Stimulated activated naive CD8-positive, alpha-beta T cell treated with anti-CD3 and anti-CD28 coated beads, Interleukin-15, Interleukin-2, amounts not matched to agents 100 U/mL and 50 U/mL, for 24 hours (primary cell): ENCODE data around the gene CDH4.

Experiments
- ATAC-seq: fragments of 150-1000 bp; cut with Tn5 transposase; one replicate; pipeline ENCODE4 v1.10.0; 2021
- DNase-seq: peaks from one replicate; pipeline ENCODE4 v3.0.0; 2021

The CDH4 gene

DNA sequence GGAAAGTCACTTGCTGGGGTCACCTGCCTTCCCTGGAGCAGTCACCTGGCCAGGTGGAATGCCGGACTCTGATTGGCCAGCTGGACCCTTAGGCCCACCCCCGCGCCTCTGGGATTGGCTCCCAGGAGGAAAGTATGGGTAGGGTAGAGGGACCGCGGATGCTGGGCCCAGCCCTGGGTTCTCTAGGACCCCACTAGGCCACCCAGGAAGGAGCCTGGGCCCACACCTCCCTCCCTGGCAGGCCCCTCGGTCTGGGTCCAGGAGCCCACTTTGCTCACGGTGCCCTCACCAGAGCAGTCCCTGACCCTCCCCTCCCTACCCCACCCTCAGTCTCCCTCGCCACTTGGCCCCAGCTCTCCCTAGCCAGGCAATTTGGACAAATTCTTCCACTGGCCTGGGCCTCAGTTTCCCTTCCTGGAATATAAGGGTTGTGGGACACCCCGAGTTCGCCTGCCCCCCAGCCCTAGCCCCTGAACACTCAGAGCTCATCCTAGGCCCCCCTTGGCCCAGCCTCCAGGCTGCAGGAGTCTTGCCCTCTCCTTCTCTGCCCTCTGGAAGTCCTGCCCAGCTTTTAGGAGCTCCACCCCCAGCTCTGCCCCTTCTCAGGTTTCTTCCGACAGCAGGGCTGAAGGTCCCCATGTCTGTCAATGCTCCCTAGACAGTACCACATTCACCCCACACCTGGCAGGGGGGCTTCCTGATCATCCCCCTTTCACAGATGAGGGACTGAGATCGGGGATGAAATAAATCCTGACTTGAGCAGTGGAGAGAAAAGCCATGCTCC is 514.0 kb downstream of the CDH4 start:
- DNase-seq (no peak), ATAC-seq (no peak)

DNA sequence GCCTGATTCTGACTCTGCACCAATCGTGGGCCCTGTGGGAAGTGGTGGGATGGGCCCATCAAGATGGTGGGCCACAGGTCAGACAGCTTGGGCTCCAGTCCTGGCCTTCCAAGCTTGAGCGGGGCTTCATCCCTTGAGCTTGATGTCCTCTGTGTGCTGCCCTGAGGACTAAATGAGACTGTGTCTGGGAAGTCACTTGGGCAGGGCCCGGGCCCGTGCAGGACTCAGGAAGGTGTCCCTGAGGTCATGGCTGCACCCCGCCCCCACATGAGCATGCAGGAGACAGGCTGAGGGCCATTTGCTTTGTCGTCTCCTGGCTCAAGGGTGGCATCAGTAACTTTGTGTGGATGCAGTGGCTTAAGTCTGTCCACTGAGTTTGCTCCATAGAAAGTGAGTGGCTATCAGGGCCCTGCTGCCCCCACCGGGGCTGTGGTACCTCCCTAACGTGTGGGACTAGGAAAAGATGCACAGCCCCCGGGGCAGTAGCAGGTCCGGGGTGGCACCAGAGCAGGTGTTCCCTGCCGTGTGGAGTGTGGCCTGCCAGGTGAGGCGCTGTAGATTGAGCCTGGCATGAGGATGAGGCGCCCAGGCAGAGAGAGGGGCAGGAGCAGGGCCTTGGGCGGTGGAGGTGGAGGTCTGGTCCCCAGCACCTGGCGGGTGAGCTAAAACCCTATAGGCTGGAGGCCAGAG is 515.0 kb downstream of the CDH4 start:
- ATAC-seq (no peak), DNase-seq (no peak)

DNA sequence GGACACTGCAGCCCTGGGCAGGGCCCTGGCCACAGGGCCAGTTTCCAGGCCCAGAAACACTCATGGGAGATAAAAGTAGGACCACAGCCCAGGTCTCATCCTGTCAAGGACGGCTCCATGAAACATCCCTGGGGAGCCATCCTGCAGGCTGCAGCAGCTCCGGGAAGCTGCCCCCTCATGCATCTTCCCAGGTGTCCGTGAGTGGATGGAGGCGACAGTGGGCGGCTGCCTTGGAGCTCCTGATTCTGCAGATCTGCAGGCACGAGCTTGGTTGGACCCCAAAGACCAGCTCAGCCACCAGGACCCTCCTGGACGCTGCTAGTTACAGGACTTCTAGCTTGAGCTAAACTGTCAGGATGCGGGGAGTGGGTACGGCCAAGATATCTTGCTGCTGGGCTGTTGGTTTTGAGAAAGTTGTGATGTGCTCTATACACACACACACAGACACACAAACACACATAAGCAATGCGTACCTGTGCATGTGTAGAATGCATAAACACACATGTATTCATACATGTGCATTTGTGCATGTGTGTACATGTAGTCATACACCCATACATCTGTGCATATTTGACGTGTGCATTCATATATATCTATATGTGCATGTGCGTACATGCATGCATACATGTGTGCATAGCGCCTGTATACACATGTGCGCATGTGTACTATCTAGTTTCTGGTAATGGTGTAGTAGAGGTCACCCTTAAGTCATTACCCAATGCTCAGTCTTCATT is 515.9 kb downstream of the CDH4 start:
- DNase-seq: no peak

DNA sequence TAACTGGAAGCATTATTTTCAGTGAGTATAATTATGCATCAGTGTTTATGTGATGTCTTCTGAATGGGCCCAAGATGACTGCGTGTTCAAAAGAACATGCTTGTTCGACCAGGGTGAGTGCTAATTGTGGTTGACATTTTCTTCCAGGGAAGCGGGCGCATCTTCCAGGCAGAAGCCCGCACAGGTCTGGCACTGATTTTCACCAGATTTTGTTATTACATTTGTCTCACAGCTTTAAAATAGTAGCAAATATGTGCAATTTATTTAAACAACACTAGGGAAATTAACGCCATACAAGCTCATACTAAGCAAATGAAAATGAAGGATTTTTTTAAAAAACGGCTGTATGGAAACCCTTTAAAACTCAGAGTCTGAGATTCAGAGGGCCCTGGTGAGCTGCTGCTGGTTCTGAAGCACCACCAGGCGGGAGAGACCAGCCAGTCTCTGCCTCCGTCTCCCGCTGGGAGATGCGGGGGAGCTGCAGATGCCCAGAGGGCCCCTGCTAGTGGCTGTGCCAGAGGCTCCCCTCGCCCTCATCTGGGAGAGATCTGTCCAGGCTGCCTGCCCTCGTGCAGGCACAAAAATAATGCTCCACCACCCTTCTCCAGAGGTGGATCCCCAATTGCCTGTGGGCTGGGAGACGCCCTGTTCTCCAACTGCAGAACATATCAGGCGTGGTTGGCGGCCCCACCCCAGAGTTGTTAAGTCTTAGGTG is 516.7 kb downstream of the CDH4 start:
- ATAC-seq (no peak), DNase-seq (no peak)

More for the DNA sequence above, 515.9 kb downstream of the CDH4 start:
- no peak for ATAC-seq

DNA sequence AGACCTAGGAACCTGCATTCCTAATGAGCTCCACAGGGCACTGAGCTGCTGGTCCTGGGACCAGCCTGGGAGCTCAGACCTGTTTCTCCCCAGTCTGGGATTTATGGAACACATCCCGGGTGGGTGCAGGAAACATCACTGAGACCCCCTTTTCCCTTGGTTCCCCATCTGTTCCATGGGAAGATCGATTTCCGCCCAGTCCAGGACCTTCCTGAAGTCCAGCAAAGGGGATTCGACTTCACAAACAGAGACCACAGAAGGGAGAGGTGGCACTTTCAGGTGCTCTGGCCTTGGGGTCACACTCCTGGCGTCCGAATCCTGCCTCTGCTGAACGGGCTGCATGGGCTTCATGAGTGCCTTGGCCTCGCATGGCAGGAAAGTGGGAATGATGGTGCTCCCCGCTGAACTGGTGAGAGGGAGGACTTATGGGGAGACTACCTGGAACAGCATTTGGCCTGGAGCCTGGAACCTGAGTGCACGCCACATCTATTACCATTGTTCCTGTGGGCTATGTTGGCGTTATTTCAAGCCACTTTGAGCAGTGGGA is 517.3 kb downstream of the CDH4 start:
- ATAC-seq (no peak), DNase-seq (no peak)

DNA sequence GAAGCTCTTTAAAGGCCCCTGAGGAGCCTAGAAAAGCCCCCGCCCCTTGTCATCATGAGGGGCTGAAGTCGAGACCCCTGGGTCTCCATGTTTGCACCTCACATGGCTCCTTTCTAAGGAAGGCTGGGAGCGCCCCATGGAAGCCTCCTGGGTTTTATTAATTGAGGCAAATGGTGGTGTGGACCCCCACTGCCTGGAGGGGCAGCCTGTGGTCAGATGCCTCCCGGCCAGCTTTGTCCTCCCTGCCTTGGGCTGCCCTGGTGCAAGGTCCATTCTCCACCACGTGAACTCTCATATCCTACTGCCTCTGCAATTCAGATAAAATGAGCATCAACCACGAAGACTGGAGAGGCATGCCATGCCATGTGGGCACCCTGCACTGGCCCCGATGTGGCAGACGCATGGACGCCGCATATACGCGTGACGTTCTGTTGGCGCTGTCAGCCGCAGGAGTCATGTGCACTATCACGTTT is 518.1 kb downstream of the CDH4 start:
- DNase-seq: no peak
- ATAC-seq: no peak

DNA sequence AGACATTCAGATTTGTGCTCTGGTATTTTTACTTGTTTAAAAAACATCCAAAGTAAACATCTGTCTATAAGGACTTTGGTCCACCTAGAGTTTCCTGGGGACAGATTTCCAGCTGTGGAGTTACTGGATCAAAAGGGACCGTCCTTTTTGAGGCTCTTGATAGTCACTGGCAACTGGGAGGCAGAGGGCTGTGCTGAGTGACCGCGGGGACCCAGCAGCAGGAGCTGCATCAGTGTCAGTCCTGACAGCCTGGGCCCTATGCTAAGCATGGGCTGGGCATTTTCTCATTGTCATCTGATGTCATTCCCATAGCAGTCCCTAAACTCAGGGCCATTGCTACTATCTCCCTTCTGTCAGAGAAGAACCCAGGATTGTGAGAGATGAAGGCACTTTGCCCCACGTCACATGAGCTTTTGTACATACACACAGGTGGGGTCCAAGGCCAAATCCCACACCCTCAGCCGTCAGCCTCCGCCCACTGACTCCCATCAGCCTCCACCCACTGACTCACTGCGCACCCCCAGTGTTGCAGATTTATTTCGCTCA is 519.8 kb downstream of the CDH4 start:
- ATAC-seq: no peak
- no peak for DNase-seq

DNA sequence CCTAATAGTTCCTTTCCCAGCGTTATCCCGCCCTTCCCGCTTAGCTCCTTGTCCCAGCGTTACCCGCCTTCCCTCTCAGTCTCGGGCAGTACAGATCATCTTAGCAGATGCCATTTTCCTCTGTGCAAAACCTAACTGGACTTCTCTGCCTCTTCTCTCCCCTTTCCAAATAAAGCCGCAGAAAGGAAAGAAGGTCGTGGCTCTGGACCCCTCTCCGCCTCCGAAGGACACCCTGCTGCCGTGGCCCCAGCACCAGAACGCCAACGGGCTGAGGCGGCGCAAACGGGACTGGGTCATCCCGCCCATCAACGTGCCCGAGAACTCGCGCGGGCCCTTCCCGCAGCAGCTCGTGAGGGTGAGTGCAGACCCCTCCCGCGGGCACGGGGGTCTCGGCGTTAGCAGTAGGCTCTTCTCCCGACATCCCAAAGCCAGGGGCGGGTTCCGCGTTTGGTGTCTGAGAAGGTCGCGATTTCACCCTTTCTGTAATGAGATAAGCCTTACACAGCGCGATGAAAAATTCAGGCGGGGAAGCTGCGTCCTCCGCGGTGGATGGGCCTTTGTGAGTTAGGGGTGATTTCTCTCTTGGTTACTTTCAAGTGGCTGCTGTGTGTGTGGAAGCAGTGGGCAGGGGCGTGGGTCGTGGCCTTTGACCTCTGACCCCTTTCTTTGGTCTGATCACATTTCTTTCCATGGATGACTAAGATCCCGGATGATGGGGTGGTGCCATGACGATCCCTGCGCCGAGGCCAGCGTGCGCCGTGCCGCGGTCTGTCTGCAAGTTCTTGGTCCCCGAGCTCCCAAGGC is 521.0 kb downstream of the CDH4 start:
- DNase-seq (no peak), ATAC-seq (no peak)

DNA sequence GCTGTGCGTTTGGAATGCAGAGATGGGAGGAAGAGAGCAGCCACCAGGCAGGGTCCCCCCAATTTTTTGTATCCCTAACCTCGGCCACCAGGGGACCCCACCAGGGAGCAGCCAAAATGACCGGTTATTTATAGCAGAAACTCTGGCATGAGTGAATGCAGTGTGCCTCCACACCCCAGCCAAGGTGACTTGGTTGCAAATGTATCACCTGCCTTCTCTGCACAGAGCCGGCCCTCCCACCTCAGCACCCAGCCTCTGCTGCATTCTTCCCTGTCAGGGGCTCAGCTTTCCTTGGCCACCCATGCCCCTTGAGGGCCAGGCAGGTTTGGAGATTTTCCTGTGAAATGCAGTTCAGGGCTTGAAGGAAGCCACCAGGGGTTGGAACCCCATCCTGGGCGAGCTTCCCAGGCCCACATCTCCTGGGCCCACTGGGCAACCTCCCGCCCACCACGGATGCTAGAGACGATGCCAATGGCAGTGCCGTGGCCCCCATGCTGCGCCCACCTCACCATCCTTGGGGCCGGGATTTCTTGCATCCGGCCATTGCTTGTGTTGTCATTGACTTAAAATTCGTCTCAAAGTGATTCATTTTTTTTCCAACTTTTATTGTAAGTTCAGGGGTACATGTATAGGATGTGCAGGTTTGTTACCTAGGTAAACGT is 522.0 kb downstream of the CDH4 start:
- ATAC-seq (no peak), DNase-seq (no peak)

DNA sequence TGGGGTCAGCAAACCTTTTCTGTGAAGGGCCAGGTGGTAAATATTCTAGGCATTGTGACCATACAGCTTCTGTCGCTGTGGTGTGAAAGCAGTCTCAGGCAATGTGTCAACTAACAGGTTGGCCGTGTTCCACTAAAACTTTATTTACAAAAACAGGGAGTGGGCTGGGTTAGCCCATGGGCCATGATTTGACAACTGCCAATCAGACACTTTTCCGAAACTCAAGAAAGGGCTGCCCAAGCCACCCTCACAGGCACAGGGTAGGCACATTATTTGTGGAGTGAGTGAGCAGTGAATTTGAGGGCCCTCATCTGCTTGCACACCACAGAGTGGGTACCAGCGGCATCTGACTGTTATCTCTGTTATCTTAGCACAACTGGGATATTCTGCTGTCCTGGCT is 523.4 kb downstream of the CDH4 start:
- ATAC-seq (no peak), DNase-seq (no peak)

DNA sequence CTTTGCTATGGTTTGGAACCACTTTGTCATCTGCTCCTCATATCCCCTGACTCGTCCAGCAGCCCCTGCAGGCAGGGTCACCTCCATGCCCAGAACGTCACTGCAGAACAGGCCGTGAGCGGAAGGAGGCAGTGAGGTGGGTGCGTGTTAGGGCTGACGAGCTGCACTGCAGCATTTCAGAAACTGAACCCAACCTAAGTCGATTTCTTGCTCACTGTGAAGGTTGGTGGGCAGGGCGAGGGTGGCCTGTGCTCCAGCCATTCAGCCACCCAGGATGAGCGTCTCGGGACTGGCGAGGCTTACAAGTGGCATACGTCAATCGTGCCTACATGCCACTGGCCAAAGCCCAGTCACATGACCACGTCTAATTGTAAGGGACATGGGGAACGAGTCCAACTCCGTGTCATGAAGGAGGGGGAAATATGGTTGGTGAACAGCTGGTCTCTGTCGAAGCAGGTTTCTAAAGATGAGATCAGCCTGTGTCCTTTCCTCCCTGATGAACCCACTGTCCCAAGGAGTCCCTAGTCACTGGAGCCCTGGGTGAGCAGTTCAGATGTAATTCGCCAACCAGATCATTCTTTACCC is 524.5 kb downstream of the CDH4 start:
- ATAC-seq (no peak), DNase-seq (no peak)

DNA sequence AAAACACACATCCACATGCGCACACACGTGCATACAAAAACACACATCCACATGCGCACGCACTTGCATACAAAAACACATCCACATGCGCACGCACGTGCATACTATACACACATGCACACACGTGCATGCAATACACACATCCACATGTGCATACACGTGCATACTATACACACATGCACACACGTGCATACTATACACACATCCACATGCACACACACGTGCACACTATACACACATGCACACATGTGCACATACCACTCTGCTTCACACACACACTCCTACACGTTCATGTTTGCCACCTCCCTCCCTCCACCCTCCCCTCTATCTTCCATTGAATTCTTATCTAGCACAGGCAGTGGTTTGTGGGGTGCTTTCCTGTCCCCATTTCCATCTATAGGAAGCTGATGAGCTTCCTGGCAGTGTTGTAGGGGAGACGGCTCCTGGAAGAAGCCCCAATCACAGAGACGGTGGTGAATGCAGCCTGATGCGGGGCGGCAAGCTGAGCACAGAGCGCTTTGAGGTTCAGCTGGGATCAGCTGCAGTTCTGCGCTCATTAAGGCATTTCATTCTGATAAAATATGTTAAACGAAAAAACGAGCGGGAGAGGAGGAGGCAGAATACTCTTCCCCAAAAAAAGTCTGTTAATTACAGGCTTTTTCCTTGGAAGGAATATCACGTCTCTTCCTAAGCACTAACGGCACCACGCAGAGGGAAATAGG is 525.9 kb downstream of the CDH4 start:
- no peak for ATAC-seq
- no peak for DNase-seq

DNA sequence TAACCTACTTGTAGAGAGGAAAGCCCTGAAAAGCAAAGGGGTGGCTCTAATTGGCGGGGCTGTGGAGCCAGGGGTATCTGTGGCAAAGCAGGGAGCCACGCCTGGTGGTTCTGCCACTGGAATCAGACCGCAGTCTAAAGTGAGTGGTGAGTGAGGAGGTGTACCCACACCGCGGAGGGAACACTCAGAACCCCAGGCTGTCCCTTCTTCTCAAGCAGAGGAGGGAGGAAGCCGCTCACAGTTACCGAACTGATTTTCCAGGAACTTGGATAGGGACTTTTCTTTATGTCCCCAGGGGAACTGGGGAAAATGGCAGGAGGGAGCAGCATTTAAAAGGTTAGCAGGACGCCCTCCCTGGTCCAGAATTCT is 526.4 kb downstream of the CDH4 start:
- no peak for DNase-seq
- no peak for ATAC-seq

DNA sequence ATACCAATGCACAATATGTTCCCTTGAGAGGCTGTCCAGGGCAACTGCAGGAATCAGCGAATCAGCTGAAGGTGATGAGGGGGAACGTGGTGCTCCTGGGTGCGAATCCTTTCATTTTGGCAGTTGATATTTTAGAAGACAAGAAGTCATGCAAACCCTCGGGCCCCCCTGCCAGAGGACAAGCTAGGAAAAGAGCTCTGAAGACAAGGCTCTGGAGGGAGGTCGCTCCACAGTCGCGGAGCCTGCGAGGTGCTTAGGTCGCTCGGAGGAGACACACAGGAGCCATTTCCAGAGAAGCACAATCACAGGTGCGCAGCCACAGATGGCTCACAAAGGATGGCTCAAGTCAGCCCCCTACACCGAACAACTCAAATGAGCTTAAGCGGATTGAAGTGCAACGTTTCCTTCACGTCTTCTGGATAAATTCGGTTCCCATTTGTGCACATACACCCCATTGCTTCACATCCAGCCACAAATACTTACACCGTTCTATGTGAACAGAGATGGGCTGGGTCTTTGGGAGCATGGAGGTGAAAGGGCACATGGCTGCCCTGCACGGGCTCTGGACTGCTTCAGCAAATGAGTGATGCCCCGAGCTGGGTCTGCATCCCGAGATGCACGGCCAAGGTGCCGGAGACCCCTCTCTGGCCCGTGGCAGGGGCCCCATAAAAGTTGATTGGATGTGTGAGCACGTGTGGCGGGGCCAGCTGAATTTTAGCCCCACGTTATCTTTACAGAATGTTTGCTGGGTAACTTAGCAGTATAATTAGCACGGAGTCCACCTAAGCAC is 527.3 kb downstream of the CDH4 start:
- DNase-seq (no peak), ATAC-seq (no peak)

DNA sequence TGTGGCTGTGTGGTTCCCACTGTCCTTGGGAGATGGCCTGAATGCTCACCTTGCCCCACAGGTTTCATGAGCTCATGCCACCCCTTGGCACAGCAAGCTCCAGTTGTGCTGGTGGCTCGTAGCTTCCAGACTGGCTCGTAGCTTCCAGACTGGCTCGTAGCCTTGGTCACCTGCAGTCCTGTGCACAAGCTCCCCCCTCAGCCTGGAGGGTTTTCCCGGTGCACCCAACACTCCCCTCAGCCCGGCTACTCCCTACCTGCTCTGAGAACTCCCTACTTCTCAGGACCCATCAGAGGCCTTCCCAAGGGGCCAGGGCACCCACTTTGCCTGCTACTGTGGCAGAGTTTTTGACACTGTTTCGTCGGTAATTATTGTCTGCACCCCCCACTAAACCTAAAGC is 528.0 kb downstream of the CDH4 start:
- ATAC-seq: no peak
- no peak for DNase-seq

DNA sequence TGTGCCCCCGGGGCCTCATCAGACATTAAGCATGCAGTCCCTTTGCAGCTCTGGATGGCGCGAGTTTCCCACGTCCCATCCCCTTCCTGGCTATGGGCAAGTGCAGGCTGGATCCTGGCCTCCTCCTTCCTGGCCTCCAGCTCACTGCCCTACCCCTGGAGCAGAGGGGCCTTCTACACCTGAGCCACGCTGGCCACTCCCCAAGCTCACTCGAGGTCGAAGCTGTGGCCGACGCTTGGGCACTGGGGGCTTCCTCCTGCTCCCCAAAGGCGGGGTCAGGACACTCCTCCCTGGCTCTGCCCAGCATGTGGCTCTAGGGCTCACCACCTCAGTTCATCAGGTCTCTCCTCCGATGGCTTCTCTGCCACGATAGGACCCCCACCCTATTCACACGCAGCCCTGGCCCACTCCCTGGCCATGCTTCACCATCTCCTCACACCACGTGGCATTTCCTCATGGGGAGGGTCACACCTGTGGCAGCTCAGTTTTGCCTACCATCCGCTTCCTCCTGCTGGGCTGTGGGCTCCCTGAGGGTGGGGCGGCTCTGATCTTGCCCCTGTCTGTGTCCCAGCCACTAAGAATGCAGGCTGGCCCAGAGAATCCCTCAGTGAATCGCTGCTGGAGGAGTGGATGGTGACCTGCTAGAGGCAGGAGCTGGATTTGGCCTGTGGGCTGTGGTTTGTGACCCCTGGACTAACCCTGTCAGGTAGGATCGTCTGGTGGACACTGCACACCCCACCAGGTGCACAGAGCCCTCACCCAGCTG is 532.9 kb downstream of the CDH4 start:
- peak; percentile 9 for ATAC-seq
- DNase-seq: no peak

DNA sequence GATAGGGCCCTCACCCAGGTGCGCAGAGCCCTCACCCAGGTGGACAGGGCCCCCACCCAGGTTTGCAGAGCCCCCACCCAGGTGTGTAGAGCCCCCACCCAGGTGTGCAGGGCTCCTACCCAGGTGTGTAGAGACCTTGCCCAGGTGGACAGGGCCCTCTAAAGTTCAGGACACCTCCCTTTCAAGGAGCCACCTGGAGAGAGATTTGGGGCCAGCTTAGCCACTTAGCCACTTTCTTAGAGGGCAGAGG is 533.4 kb downstream of the CDH4 start:
- DNase-seq (no peak), ATAC-seq (no peak)

DNA sequence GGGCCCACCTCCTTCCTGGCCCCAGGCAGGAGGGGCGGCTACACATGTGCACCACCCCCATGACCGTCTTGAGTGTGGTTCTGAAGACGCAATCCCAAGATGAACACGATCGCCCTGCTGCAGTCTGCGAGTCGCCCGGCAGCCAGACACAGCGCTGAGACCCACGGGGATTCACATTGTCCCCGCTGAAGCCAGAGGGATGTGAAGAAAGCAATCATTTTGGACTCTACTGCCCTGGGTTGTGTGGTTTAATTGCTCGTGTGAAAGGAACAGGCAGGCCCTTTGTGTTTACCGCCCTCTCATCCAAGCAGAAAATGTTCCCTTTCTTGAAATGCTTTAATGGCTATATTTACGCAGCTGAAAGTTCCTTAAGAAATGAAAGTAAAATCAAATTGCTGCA is 534.2 kb downstream of the CDH4 start:
- no peak for DNase-seq
- ATAC-seq: no peak
